Astrocyte (in vitro differentiated cells and primary cell): Measurements from ENCODE around the gene KCNMB2. TPM values are rescaled to one million over a fixed set of nuclear protein-coding genes. Genes with fewer than 3 reads are reported as not detected.

Experiments used
- DNase-seq: peaks from one replicate; pipeline ENCODE4 v3.0.0-alpha.2; 2010; ENCODE audit warnings: low read depth
- FAIRE-seq: peaks from 2 replicates; lab custom pipeline; 2011; peaks lifted over from hg19 to GRCh38; lab: Jason Lieb, UNC
- H2AFZ ChIP-seq: 2 replicates; pipeline ENCODE4 v1.6.0; 2012; ENCODE audit warnings: low read depth, low read length, inconsistent platforms
- H3K27ac ChIP-seq: 2 replicates; pipeline ENCODE4 v1.5.1; 2011; ENCODE audit warnings: low read depth, low read length, inconsistent platforms
- H3K27me3 ChIP-seq: 2 replicates; pipeline ENCODE4 v1.6.0; 2011; ENCODE audit warnings: low read length, inconsistent platforms; ENCODE audit not compliant: insufficient read depth
- H3K36me3 ChIP-seq: 2 replicates; pipeline ENCODE4 v1.5.1; 2011; ENCODE audit warnings: low read length, inconsistent platforms; ENCODE audit not compliant: insufficient read depth
- H3K4me1 ChIP-seq: 2 replicates; pipeline ENCODE4 v1.5.1; 2011; ENCODE audit warnings: low read length, inconsistent platforms; ENCODE audit not compliant: insufficient read depth
- H3K4me2 ChIP-seq: 2 replicates; pipeline ENCODE4 v1.6.0; 2012; ENCODE audit warnings: low read length, inconsistent platforms
- H3K4me3 ChIP-seq: 2 replicates; pipeline ENCODE4 v1.5.1; 2011; ENCODE audit warnings: low read depth, mild to moderate bottlenecking, low read length, inconsistent platforms; ENCODE audit not compliant: insufficient read depth
- H3K79me2 ChIP-seq: 2 replicates; pipeline ENCODE4 v1.6.0; 2012; ENCODE audit warnings: mild to moderate bottlenecking, low read length, inconsistent platforms; ENCODE audit not compliant: insufficient read depth
- H3K9ac ChIP-seq: 2 replicates; pipeline ENCODE4 v1.6.0; 2012; ENCODE audit warnings: mild to moderate bottlenecking, low read length, inconsistent platforms
- H3K9me3 ChIP-seq: 2 replicates; pipeline ENCODE4 v1.5.1; 2012; ENCODE audit warnings: low read depth, mild to moderate bottlenecking, low read length, inconsistent platforms; ENCODE audit not compliant: insufficient read depth
- H4K20me1 ChIP-seq: 2 replicates; pipeline ENCODE4 v1.6.0; 2012; ENCODE audit warnings: low read length, inconsistent platforms; ENCODE audit not compliant: insufficient read depth
- H3K27ac Mint-ChIP-seq: one replicate; pipeline ENCODE4 v1.8.0; 2021; ENCODE audit warnings: mild to moderate bottlenecking, mixed read lengths; ENCODE audit not compliant: unreplicated experiment
- H3K27me3 Mint-ChIP-seq: one replicate; pipeline ENCODE4 v1.8.0; 2021; ENCODE audit warnings: low read depth, mixed read lengths; ENCODE audit not compliant: unreplicated experiment
- H3K36me3 Mint-ChIP-seq: one replicate; pipeline ENCODE4 v1.8.0; 2021; ENCODE audit warnings: low read depth, mixed read lengths; ENCODE audit not compliant: unreplicated experiment
- H3K4me1 Mint-ChIP-seq: one replicate; pipeline ENCODE4 v1.8.0; 2021; ENCODE audit warnings: low read depth, mixed read lengths; ENCODE audit not compliant: unreplicated experiment
- H3K4me3 Mint-ChIP-seq: one replicate; pipeline ENCODE4 v1.8.0; 2021; ENCODE audit warnings: mild to moderate bottlenecking, moderate library complexity, mixed read lengths; ENCODE audit not compliant: unreplicated experiment
- H3K9me3 Mint-ChIP-seq: one replicate; pipeline ENCODE4 v1.8.0; 2021; ENCODE audit warnings: mild to moderate bottlenecking, mixed read lengths; ENCODE audit not compliant: unreplicated experiment
- EZH2 ChIP-seq: IDR thresholded peaks from 2 replicates; pipeline ENCODE4 v1.6.1; 2012; ENCODE audit warnings: mild to moderate bottlenecking, low read length, inconsistent platforms; ENCODE audit not compliant: insufficient read depth
- total RNA-seq: library from RNA; stranded (reverse); gene quantifications from 2 replicates; pipeline ENCODE4 v1.2.1, GENCODE V29; 2021
- TF ChIP-seq, protein P1 (sequence below): IDR thresholded peaks from 2 replicates; pipeline ENCODE4 v1.5.1; 2011; ENCODE audit warnings: low read depth, mild to moderate bottlenecking, inconsistent platforms, low read length, moderate library complexity; ENCODE audit not compliant: insufficient read depth

KCNMB2 gene
- total RNA-seq, 1 donor from 2014 or later, result not detected

DNA sequence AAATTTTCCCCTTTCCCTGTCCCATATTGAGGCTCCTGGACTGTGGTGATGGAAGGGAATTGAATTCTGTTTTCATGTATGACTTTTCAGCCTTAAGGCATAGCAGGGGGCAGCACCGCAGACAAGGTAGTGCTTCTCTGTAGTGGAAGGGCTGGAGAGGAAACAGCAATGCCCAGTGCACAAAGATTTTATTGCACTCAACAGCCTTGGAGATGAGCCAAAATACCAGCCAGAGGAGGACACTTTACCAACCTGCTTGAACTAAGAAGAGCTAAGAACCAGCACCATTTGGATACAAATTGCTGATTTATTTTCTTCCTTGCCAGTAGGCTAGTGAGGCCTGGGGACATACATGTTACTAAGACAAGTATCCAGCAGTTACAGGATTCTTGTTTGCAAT, 98.7 kb downstream of the KCNMB2 start:
- Histone ChIP-seq H3K9ac (no peak overlapping the region), H3K79me2 (no peaks in the 10 kb centered on the region), H3K36me3 (no peaks in the 10 kb centered on the region), H3K4me1 (no peaks in the 10 kb centered on the region), H3K4me2 (no peak overlapping the region), H3K9me3 (no peaks in the 10 kb centered on the region), H3K27me3 (no peaks in the 10 kb centered on the region), H2AFZ (no peak overlapping the region), H3K27ac (no peak overlapping the region), H3K4me3 (no peak overlapping the region), H4K20me1 (no peaks in the 10 kb centered on the region)
- Mint-ChIP-seq H3K9me3 (no peaks in the 10 kb centered on the region), H3K27me3 (no peaks in the 10 kb centered on the region), H3K27ac (no peak overlapping the region), H3K4me3 (no peak overlapping the region), H3K36me3 (no peaks in the 10 kb centered on the region), H3K4me1 (no peaks in the 10 kb centered on the region)
- no peak for DNase-seq
- TF ChIP-seq, protein P1, sequence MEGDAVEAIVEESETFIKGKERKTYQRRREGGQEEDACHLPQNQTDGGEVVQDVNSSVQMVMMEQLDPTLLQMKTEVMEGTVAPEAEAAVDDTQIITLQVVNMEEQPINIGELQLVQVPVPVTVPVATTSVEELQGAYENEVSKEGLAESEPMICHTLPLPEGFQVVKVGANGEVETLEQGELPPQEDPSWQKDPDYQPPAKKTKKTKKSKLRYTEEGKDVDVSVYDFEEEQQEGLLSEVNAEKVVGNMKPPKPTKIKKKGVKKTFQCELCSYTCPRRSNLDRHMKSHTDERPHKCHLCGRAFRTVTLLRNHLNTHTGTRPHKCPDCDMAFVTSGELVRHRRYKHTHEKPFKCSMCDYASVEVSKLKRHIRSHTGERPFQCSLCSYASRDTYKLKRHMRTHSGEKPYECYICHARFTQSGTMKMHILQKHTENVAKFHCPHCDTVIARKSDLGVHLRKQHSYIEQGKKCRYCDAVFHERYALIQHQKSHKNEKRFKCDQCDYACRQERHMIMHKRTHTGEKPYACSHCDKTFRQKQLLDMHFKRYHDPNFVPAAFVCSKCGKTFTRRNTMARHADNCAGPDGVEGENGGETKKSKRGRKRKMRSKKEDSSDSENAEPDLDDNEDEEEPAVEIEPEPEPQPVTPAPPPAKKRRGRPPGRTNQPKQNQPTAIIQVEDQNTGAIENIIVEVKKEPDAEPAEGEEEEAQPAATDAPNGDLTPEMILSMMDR, result no peak
- no peak for TF ChIP-seq EZH2
- FAIRE-seq, result no peak

DNA sequence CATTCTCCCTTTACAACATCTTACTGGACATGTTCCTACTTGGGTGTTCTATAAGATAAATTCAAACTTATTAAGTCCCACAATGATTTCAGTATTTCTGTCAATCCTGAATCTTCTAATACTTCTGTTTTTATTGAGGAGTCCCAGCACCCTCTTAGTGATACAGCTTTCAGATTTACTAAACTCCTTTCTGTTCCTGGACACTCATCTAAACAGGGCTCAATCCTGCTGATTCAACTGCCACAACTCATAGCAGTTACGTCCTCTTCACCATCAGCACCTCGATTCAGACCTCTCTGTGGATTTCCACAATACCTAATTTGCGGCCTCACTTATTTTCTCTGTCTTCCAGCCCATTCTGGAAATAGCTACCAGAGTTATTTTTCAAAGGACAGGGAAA, 101.6 kb downstream of the KCNMB2 start:
- H3K36me3 ChIP-seq, result no peaks in the 10 kb centered on the region
- H3K9me3 ChIP-seq, result no peaks in the 10 kb centered on the region
- Mint-ChIP-seq H3K4me3 (no peak overlapping the region), H3K9me3 (no peaks in the 10 kb centered on the region), H3K4me1 (no peaks in the 10 kb centered on the region), H3K36me3 (no peaks in the 10 kb centered on the region), H3K27ac (no peak overlapping the region), H3K27me3 (no peaks in the 10 kb centered on the region)
- no peak overlapping the region for H2AFZ ChIP-seq
- no peak overlapping the region for H3K4me2 ChIP-seq
- DNase-seq, result no peak
- H3K9ac ChIP-seq, result no peak overlapping the region
- TF ChIP-seq, protein P1, result no peak
- no peak for TF ChIP-seq EZH2
- H3K4me1 ChIP-seq, result no peaks in the 10 kb centered on the region
- no peak for FAIRE-seq
- H3K27ac ChIP-seq, result no peak overlapping the region
- H3K27me3 ChIP-seq, result no peaks in the 10 kb centered on the region
- no peaks in the 10 kb centered on the region for H4K20me1 ChIP-seq
- H3K79me2 ChIP-seq, result no peaks in the 10 kb centered on the region
- no peak overlapping the region for H3K4me3 ChIP-seq

DNA sequence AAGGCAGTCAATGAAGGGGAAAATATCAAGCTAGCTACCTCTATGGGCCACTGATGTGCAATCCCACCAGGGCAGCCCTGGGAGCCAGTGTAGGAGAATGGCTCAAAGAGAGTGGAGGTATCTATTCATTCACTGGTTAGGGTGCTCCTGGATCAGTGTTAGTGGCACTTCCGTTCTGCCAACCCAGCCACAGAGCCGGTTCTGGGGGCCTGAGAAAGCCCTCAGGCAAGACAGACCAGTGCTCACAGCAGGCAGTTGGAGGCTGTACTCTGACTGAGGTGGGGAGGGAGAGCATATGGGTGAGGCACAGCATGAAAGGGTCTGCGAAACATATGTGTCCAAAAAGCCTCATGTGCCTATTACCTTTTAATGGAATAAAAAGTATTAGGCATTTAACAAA, 109.3 kb downstream of the KCNMB2 start:
- Histone ChIP-seq H3K36me3 (no peaks in the 10 kb centered on the region), H4K20me1 (no peaks in the 10 kb centered on the region), H3K27ac (no peak overlapping the region), H3K4me1 (no peaks in the 10 kb centered on the region), H3K79me2 (no peaks in the 10 kb centered on the region), H3K9ac (no peak overlapping the region), H3K4me3 (no peak overlapping the region), H2AFZ (no peak overlapping the region), H3K9me3 (no peaks in the 10 kb centered on the region), H3K27me3 (no peaks in the 10 kb centered on the region), H3K4me2 (no peak overlapping the region)
- TF ChIP-seq, protein P1, result no peak
- TF ChIP-seq EZH2, result no peak
- Mint-ChIP-seq H3K27ac (no peak overlapping the region), H3K9me3 (peaks cover 4% of the 10 kb centered on the region), H3K4me1 (no peaks in the 10 kb centered on the region), H3K27me3 (no peaks in the 10 kb centered on the region), H3K4me3 (no peak overlapping the region), H3K36me3 (no peaks in the 10 kb centered on the region)
- DNase-seq, result no peak
- no peak for FAIRE-seq
